Measurements from ENCODE around the gene PDHA1. TPM values are rescaled to one million over a fixed set of nuclear protein-coding genes. Genes with fewer than 3 reads are reported as not detected.

The PDHA1 gene
- total RNA-seq, 1 donor, result 26.4 TPM

DNA sequence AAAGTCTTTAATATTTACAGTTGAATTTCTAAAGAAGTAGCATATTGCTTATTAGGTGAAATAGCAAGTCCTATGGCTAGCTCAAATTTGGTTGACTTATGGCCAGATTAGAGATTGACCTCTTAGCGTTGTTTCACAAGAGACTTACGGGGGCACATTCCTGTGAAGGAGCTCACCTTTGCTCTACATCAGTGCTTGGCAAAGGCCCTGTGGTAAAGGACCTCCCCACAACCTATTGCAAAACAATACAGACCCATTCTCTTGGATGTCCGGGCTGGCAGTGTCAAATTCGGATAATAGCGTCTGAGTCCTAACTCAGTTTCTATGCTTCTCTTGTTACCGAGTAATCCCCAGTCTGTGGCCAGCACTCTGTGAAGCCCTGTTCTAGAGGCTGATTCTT is 10.9 kb downstream of the PDHA1 start:
- Histone ChIP-seq H3K9me3 (ENCODE audit: low read depth, low read length) (no peaks in the 10 kb centered on the region), H3K4me2 (ENCODE audit: insufficient read depth, low read length) (no peak overlapping the region), H3K27me3 (ENCODE audit: insufficient read depth, low read length) (no peaks in the 10 kb centered on the region), H3K4me1 (ENCODE audit: insufficient read depth, low read length) (no peaks in the 10 kb centered on the region), H3K4me3 (ENCODE audit: insufficient read depth, low read length) (no peak overlapping the region), H4K20me1 (ENCODE audit: insufficient read depth, low read length) (no peaks in the 10 kb centered on the region), H3K27ac (ENCODE audit: low read depth, low read length) (no peak overlapping the region), H2AFZ (ENCODE audit: low read length) (no peak overlapping the region), H3K79me2 (ENCODE audit: insufficient read depth, low read length) (no peaks in the 10 kb centered on the region), H3K36me3 (ENCODE audit: insufficient read depth, low read length) (peaks cover 50% of the 10 kb centered on the region)
- TF ChIP-seq, protein P1, sequence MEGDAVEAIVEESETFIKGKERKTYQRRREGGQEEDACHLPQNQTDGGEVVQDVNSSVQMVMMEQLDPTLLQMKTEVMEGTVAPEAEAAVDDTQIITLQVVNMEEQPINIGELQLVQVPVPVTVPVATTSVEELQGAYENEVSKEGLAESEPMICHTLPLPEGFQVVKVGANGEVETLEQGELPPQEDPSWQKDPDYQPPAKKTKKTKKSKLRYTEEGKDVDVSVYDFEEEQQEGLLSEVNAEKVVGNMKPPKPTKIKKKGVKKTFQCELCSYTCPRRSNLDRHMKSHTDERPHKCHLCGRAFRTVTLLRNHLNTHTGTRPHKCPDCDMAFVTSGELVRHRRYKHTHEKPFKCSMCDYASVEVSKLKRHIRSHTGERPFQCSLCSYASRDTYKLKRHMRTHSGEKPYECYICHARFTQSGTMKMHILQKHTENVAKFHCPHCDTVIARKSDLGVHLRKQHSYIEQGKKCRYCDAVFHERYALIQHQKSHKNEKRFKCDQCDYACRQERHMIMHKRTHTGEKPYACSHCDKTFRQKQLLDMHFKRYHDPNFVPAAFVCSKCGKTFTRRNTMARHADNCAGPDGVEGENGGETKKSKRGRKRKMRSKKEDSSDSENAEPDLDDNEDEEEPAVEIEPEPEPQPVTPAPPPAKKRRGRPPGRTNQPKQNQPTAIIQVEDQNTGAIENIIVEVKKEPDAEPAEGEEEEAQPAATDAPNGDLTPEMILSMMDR (IDR thresholded peaks at IDR 0.05; ENCODE audit: extremely low read depth, low read depth, low read length), result no peak
- DNase-seq (ENCODE audit: insufficient read length, low spot score, missing footprints), result no peak

DNA sequence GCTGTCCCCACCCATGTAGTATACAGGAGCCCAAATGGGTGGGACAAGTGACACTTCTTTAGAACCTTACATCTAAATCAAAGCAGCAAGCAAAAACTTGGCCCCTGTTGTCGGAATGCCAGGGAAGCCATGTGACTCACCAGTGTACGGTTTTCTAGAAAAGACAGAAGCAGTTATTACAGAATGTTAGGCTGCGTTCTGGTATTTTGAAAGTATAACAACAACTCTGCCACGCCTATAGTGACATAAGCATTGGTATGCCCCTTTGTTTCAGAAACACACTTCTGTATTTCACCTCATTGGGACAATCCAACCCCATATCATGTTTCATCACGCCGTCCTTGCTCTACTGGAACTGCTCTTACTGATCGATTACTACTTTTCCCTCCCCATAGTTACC is 14.8 kb downstream of the PDHA1 start:
- no peaks in the 10 kb centered on the region for H3K27me3 ChIP-seq (ENCODE audit: insufficient read depth, low read length)
- H4K20me1 ChIP-seq (ENCODE audit: insufficient read depth, low read length), result no peaks in the 10 kb centered on the region
- no peaks in the 10 kb centered on the region for H3K4me1 ChIP-seq (ENCODE audit: insufficient read depth, low read length)
- TF ChIP-seq, protein P1 (IDR thresholded peaks at IDR 0.05; ENCODE audit: extremely low read depth, low read depth, low read length), result no peak
- no peak for DNase-seq (ENCODE audit: insufficient read length, low spot score, missing footprints)
- no peaks in the 10 kb centered on the region for H3K9me3 ChIP-seq (ENCODE audit: low read depth, low read length)
- no peak overlapping the region for H2AFZ ChIP-seq (ENCODE audit: low read length)
- H3K4me3 ChIP-seq (ENCODE audit: insufficient read depth, low read length), result no peak overlapping the region
- H3K79me2 ChIP-seq (ENCODE audit: insufficient read depth, low read length), result no peaks in the 10 kb centered on the region
- no peak overlapping the region for H3K4me2 ChIP-seq (ENCODE audit: insufficient read depth, low read length)
- no peak overlapping the region for H3K27ac ChIP-seq (ENCODE audit: low read depth, low read length)
- peaks cover 30% of the 10 kb centered on the region for H3K36me3 ChIP-seq (ENCODE audit: insufficient read depth, low read length)

DNA sequence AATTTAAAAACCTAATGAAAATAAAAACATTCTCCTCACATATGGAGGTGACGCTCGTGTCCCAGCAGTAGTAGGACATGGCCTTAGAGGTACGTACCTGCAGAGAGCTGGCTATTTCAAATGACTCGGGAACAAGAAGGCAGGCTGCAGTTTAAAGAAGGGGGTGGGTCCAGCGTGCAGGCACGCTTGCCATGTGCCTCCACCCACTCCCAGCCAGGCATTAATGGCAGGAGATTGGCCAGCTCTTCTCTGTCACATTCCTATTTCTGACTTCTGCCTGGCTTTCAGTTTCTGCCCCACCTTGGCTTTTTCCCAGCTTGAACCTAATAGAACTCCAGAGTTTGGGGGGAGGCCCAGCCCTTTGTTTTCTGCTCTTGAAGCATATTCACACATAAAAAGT is 17.2 kb downstream of the PDHA1 start:
- no peak overlapping the region for H3K27ac ChIP-seq (ENCODE audit: low read depth, low read length)
- no peaks in the 10 kb centered on the region for H4K20me1 ChIP-seq (ENCODE audit: insufficient read depth, low read length)
- no peaks in the 10 kb centered on the region for H3K9me3 ChIP-seq (ENCODE audit: low read depth, low read length)
- no peaks in the 10 kb centered on the region for H3K27me3 ChIP-seq (ENCODE audit: insufficient read depth, low read length)
- H3K36me3 ChIP-seq (ENCODE audit: insufficient read depth, low read length), result peaks cover 23% of the 10 kb centered on the region
- no peak overlapping the region for H2AFZ ChIP-seq (ENCODE audit: low read length)
- no peak for DNase-seq (ENCODE audit: insufficient read length, low spot score, missing footprints)
- TF ChIP-seq, protein P1 (IDR thresholded peaks at IDR 0.05; ENCODE audit: extremely low read depth, low read depth, low read length), result no peak
- H3K4me2 ChIP-seq (ENCODE audit: insufficient read depth, low read length), result no peak overlapping the region
- H3K4me1 ChIP-seq (ENCODE audit: insufficient read depth, low read length), result no peaks in the 10 kb centered on the region
- H3K79me2 ChIP-seq (ENCODE audit: insufficient read depth, low read length), result no peaks in the 10 kb centered on the region
- no peak overlapping the region for H3K4me3 ChIP-seq (ENCODE audit: insufficient read depth, low read length)

DNA sequence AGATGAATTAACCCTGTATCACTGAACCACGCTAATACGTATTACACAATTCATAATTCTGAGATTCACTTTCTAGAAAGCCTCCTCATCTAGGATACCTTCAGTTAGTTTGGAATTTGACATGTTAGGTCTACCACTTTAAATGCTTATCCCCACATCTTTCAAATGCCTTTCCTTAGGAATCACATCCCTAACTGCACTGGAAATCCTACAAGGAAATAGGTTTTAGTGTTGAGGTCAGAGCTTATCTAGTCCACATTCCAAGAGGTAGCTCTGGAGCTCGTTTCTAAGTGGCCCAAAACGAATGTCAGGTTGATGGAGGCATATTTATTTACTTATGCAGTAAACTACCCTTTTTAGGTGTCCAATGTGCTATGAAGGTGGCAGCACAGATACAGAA is 18.0 kb downstream of the PDHA1 start:
- Histone ChIP-seq H3K4me1 (ENCODE audit: insufficient read depth, low read length) (no peaks in the 10 kb centered on the region), H3K9me3 (ENCODE audit: low read depth, low read length) (no peaks in the 10 kb centered on the region), H4K20me1 (ENCODE audit: insufficient read depth, low read length) (no peaks in the 10 kb centered on the region), H3K4me3 (ENCODE audit: insufficient read depth, low read length) (no peak overlapping the region), H3K4me2 (ENCODE audit: insufficient read depth, low read length) (no peak overlapping the region), H3K79me2 (ENCODE audit: insufficient read depth, low read length) (no peaks in the 10 kb centered on the region), H3K36me3 (ENCODE audit: insufficient read depth, low read length) (peaks cover 23% of the 10 kb centered on the region), H3K27ac (ENCODE audit: low read depth, low read length) (no peak overlapping the region), H2AFZ (ENCODE audit: low read length) (no peak overlapping the region), H3K27me3 (ENCODE audit: insufficient read depth, low read length) (no peaks in the 10 kb centered on the region)
- no peak for DNase-seq (ENCODE audit: insufficient read length, low spot score, missing footprints)
- TF ChIP-seq, protein P1 (IDR thresholded peaks at IDR 0.05; ENCODE audit: extremely low read depth, low read depth, low read length), result no peak
